HG02610 (cell line): ENCODE data around the gene DDN.

Experiments
- ATAC-seq: cut with Tn5 transposase; IDR thresholded peaks from one replicate; pipeline ENCODE4 v1.9.1; 2021; ENCODE audit warnings: mild to moderate bottlenecking, moderate library complexity; ENCODE audit not compliant: unreplicated experiment

DDN gene

DNA sequence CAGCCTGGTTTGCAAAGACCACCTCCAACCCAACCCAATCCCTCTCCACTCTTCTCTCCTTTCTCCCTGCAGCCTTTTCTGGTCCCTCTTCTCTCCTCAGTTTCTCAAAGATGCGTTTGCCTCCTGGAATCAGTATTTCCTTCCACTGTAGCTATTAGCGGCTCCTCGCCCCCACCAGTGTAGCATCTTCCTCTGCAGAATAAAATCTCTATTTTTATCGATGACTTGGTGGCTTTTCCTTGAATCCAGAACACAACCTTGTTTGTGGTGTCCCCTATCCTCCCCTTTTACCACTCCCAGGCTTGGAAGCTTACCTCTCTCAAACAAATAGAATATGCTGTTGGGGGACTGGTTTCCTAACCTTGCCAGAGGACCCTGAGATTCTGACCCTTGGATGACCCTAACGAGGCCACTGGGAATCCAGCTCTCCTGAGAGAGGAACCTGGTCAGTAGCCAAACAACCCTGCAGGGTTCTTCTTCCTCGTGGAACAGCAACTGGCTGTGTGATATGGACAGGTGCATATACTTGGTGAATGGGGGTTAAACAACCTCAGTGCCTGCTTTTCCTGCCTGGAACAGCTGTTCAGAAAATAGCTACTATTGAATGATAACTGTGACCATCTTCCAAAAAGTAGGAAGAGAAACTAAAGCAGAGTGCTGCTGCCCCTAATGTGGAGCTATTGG is 16.6 kb downstream of the DDN start:
- no peak for ATAC-seq

- no peak for ATAC-seq
Observed at GRCh38 chr12:48981757-48982157, 17.4 kb downstream of the DDN start.

DNA sequence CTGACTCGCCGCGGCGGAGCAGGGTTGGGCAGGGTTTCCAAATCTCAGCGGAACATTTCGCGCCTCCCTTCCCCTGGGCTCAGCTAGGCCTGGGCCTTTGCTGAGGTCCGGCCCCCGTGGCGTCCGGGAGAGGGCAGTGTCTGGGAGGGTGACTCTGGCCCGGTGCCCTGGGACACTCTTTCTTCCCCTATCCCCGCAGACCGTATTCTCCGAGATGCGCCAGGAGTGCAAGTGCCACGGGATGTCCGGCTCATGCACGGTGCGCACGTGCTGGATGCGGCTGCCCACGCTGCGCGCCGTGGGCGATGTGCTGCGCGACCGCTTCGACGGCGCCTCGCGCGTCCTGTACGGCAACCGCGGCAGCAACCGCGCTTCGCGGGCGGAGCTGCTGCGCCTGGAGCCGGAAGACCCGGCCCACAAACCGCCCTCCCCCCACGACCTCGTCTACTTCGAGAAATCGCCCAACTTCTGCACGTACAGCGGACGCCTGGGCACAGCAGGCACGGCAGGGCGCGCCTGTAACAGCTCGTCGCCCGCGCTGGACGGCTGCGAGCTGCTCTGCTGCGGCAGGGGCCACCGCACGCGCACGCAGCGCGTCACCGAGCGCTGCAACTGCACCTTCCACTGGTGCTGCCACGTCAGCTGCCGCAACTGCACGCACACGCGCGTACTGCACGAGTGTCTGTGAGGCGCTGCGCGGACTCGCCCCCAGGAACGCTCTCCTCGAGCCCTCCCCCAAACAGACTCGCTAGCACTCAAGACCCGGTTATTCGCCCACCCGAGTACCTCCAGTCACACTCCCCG is 18.0 kb downstream of the DDN start:
- ATAC-seq: no peak

GRCh38 chr12:48980389-48980952 is 18.7 kb downstream of the DDN start:
- no peak for ATAC-seq

GRCh38 chr12:48979602-48980388 is 19.4 kb downstream of the DDN start:
- no peak for ATAC-seq

- ATAC-seq: no peak
Observed at GRCh38 chr12:48978741-48979601, 20.2 kb downstream of the DDN start.

DNA sequence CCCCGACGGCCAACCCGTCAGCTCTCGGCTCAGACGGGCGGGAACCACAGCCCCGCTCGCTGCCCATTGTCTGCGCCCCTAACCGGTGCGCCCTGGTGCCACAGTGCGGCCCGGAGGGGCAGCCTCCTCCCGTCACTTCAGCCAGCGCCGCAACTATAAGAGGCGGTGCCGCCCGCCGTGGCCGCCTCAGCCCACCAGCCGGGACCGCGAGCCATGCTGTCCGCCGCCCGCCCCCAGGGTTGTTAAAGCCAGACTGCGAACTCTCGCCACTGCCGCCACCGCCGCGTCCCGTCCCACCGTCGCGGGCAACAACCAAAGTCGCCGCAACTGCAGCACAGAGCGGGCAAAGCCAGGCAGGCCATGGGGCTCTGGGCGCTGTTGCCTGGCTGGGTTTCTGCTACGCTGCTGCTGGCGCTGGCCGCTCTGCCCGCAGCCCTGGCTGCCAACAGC is 20.9 kb downstream of the DDN start, which contains the start of gene WNT1:
TSS of gene WNT1 (plus strand) at position 32 of the 450 bp plus-strand sequence. CDS start at position 361, 329 bp downstream.
- ATAC-seq: no peak

GRCh38 chr12:48977290-48978281 is 21.6 kb downstream of the DDN start:
- no peak for ATAC-seq

DNA sequence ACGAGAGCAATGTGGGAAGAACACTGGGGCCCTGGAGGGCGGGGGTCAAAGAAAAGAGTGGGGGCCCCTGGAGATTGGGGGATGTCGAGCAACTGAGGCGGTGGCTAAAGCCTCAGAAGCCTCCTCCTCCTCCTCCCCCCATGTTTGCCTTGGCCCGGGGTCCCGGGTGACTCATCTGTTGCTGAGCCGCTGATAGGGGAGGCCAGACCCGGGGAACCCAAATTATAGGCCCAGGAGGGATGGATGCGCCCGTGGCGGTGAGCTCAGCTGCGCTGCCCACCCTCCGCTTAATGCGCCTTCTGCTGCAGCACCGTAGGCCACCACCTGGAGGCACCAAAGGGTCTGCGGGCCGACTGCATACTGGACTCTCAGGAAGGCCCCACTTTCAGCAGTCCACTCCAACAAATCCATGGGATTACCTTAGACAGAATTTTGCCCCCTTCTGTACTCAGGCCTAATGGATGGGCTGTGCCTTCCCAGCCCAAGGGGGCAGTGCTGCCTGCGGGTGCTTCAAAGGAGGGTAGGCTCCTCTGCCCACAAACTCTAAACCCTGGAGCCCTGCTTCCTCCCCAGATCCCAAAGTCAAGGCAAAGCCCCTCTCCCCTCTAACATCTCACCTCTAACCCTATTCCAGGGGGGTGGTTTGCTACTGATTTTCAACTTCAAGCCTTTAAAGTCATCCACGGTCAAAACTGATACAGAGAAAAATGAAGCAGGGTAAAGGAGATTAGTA is 25.1 kb downstream of the DDN start:
- ATAC-seq: no peak

GRCh38 chr12:48973531-48973930 is 25.6 kb downstream of the DDN start:
- ATAC-seq: no peak

DNA sequence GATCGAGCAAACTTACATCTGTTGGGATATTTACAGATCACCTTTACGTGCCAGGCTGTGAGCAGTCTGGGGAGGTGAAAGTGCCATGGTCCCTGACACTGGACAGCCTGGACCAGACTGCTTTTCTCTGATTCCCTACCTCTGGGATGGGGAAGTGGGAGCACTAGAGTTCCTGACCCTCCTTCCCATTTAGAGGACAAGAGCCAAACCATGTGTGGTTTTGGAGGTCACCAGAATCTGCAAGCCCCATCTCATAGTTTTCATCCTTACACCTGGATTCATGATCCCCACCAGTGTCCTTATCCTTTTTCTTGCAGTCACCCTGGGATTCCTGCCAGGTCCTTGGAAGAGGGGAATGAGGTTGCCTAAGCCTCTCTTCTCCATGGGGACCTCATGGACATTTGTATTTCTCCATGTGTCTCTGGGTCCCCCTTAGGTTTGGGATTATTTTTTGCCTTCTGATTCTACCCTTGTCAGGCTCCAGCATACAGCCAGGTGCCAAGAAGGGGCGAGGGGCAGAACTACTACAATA is 26.2 kb downstream of the DDN start:
- no peak for ATAC-seq

DNA sequence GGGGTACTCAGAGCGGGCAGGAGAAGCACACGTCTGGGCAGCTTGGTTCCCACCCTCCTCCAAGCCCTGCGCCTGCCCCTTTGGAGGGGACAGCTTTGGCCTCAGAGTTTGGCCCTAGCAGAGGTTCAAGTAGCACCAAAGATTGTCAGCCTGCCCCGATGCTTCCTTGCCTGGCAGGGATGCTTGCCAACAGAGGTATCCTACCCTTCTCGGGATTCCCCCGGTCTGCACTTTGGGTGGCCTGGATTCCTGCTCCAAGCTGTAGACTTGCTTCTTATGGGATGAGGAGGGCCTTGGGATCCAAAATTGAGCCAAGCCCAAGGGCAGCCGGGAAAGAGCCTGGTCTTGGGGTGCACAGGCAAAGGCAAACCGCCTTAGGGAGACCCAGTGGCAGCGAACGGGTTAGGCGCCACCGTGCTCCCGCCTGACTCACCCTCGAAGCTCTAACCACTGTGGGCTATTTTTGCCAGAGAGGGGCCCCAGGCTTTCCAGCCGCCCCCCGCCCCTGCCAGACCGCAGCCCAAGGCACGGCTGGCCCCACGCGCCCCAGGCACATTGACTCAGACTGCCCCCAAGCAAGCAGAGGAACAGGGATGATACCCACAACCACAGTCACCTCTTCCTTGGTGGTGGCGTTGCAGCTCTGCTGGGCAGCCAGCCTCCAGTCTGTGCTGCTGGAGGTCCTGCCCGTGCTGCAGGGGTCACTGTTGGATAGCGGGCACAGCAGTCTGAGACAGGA is 26.8 kb downstream of the DDN start:
- ATAC-seq: no peak

DNA sequence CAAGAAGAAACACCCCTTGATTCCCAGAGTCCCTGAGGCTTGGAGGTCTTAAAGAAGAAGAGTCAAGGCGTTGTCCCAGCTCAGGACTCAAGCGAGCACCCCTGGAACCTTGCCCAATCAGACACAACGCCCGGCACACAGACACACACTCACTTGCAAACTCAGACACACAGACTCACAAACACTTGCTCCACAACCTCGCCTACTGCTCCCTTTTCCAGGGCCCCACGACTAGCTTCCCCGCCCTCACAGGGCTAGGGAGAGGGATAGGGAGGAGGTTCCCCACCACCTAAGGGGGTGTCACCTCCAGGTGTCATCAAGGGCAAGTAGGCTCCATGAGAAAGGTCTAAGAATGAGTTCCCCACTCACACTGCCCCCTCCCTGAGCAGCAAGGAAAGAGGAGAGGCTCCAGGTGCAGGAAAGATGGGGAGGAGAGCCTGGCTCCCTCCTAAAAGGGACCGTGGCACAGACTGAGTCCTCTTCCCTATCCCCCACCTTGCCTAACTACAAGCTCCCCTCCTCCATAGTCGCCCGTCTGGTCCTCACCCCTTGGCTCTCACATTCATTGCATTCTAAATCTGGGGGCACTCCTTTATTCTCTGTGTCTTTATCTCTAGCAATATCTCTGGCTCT is 28.4 kb downstream of the DDN start:
- no peak for ATAC-seq

GRCh38 chr12:48969833-48970701 is 29.1 kb downstream of the DDN start:
- ATAC-seq: no peak

DNA sequence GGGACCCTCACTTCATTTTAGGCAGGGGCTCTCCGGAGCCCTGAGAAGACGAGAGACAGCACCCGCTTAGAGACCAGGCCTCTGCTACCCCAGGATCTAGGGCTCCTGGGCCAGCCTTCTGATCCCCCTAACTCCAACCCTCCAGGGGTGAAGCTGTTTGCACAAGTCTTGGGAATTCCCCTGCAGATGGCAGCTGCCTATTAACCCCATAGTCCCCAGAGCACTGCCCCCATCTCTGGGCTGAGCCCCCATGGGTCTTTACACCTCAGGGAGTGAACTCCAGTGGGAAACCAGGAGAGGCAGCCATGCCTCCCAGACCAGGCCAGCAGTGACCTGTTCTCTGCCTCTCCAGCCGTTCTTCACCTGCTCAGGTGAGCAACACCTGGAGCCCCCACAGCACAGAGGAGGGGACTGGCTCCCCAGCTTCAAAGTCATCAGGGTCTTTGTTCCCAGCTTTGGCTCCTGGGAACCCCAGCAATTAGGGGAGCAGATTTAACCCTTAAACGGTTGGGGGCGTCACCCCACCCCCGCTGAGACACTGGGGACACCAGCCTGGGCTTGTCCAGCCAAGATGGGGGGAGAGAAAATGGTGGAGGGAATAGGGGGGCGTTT is 29.9 kb downstream of the DDN start:
- ATAC-seq: no peak
